AG10803 (cell line): Measurements from ENCODE around the gene OBSCN.
A peak's percentile ranks its signal among the peaks of the same experiment; 100 is the strongest.

Experiments used
- DNase-seq: peaks from one replicate; pipeline ENCODE4 v3.0.0; 2010; ENCODE audit warnings: low read depth
- H3K4me3 ChIP-seq: 2 replicates; pipeline ENCODE4 v1.5.1; 2011; ENCODE audit warnings: mild to moderate bottlenecking, low read length, control low read depth
- TF ChIP-seq, protein P1 (sequence below): conservative IDR thresholded peaks from 2 replicates; pipeline ENCODE4 v1.5.1; 2011; ENCODE audit warnings: mild to moderate bottlenecking, low read length, control low read depth, inconsistent platforms

OBSCN gene

DNA sequence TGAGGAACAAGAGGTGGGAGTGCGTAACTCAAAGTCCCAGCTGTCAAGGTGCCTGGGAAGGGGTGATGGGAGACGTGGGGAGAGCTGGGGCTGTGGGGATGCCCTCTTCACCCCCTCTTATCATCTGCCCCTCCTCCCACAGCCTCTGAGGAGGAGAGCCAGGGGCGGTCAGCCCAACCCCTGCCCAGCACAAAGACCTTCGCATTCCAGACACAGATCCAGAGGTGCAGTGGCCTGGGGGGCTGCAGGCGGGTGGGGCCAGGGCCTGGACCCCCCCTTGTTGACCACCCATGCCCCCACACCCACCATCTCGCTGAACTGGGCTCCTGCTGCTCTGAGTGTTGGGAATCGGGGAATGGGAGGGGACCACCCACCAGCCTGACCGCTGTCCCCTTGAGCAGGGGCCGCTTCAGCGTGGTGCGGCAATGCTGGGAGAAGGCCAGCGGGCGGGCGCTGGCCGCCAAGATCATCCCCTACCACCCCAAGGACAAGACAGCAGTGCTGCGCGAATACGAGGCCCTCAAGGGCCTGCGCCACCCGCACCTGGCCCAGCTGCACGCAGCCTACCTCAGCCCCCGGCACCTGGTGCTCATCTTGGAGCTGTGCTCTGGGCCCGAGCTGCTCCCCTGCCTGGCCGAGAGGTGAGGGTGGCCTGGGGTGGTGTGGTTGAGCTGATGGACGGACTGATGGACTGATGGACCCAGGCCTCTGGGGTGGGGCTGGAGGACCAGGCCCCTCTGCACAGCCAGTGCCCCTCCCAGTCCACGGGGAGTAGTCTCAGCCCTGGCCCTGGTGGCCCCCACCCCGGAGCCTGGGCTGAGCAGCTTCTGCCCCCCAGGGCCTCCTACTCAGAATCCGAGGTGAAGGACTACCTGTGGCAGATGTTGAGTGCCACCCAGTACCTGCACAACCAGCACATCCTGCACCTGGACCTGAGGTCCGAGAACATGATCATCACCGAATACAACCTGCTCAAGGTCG is 169.1 kb downstream of the OBSCN start:
- TF ChIP-seq, protein P1, sequence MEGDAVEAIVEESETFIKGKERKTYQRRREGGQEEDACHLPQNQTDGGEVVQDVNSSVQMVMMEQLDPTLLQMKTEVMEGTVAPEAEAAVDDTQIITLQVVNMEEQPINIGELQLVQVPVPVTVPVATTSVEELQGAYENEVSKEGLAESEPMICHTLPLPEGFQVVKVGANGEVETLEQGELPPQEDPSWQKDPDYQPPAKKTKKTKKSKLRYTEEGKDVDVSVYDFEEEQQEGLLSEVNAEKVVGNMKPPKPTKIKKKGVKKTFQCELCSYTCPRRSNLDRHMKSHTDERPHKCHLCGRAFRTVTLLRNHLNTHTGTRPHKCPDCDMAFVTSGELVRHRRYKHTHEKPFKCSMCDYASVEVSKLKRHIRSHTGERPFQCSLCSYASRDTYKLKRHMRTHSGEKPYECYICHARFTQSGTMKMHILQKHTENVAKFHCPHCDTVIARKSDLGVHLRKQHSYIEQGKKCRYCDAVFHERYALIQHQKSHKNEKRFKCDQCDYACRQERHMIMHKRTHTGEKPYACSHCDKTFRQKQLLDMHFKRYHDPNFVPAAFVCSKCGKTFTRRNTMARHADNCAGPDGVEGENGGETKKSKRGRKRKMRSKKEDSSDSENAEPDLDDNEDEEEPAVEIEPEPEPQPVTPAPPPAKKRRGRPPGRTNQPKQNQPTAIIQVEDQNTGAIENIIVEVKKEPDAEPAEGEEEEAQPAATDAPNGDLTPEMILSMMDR, result no peak
- DNase-seq, result no peak
- H3K4me3 ChIP-seq, result no peak overlapping the region

DNA sequence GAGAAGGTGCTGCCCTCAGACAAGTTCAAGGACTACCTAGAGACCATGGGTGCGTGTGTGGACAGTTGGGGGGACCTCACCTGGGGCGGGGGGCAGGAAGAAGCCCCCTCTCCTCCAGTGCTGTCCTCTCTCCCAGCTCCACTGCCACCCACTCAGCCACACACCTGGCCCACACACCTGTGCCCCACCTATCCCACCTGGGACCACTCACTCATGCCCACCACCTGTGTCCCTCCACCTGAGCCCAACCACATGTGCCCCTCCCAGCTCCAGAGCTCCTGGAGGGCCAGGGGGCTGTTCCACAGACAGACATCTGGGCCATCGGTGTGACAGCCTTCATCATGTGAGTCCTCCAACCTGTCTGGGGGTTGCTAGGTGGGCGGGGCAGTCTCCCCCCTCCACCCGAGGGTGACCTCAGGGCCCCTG is 169.8 kb downstream of the OBSCN start:
- H3K4me3 ChIP-seq, result no peak overlapping the region
- TF ChIP-seq, protein P1, result no peak
- DNase-seq, result no peak

DNA sequence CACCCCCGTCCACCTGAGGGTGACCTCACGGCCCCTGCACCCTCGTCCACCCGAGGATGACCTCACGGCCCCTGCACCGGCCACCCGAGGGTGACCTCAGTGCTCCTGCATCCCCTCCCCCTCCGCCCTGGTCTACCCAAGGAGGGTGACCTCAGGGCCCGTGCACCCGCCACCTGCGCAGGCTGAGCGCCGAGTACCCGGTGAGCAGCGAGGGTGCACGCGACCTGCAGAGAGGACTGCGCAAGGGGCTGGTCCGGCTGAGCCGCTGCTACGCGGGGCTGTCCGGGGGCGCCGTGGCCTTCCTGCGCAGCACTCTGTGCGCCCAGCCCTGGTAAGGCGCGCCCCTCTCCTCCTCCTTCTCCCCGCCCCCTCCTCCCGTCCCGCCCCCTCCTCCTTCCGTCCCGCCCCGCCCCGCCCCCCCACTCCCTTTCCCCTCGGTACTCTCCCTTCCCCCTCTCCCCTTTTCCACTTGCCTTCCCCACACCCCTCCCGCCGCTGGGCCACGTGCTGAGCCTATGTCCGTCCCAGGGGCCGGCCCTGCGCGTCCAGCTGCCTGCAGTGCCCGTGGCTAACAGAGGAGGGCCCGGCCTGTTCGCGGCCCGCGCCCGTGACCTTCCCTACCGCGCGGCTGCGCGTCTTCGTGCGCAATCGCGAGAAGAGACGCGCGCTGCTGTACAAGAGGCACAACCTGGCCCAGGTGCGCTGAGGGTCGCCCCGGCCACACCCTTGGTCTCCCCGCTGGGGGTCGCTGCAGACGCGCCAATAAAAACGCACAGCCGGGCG is 170.4 kb downstream of the OBSCN start:
- H3K4me3 ChIP-seq, result peak overlapping the region; percentile 65
- TF ChIP-seq, protein P1, result peak; percentile 48
- peak; percentile 67 for DNase-seq

DNA sequence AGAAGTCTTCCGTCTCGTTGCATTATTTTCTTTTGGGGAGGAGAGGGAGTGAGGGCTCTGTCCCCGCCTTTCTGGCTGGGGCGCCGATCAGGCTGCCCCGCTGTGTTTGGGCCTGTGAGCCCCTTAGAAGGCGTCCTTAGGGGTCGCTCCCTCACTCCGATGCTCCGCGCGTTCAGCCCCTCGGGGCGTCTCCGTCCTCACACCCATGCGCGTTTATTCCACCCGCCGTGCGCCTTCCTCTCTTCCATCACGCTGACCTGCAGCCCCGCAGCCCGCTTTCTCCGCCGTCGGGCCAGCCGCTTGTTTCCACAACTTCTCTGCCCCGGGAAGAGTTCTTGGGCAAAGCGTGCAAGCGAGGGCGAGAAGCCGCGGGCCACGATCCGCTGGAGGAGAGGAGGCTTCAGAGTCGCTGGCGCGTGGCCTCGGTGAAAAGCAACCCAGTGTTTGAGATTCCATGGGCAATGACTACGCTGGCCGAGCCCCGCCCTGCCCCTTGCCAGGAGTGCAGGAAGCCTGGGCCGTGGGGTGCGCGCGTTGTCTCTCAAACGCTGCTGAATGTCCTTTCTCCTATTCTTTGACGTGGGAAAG is 171.1 kb downstream of the OBSCN start:
- peak; percentile 25 for DNase-seq
- peak overlapping the region; percentile 65 for H3K4me3 ChIP-seq
- TF ChIP-seq, protein P1, result no peak

DNA sequence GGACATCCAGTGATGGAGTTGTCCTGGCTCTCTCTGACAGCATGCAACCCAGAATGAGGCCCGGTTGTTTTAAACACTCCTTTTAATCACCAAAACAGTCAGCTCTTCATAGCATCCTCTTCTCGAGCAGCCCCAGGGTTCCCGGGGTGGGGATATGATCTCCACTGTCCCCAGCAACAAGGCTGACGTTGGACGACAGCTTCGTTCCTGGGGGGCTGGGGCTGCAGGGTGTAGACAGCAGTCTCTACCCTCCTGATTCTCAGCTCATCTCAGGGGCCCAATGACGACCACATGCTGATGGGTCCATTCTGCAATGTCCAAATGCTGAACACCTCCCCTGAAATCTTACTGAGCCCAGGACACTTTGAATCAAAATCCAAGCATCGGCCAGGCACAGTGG is 171.8 kb downstream of the OBSCN start:
- TF ChIP-seq, protein P1, result no peak
- DNase-seq, result no peak
- H3K4me3 ChIP-seq, result peak overlapping the region; percentile 65; the same call in 1 of the 2 replicates

DNA sequence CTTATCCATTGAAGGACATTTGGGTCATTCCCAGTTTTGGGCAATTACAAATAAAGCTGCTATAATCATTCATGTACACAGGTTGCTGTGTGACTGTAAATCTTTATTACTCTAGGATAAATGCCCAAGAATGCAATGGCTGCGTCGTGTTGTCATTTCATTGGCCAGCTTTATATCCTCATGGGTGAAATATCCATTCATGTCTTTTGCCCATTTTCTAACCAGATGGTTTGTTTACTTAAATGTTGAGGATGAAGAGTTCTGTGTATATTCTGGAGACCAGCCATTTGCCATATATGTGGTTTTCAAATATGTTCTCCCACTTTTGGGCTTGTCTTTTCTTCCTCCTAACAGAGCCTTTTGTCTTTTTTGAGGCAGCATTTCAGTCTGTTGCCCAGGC is 173.5 kb downstream of the OBSCN start:
- no peak for DNase-seq
- no peak overlapping the region for H3K4me3 ChIP-seq
- TF ChIP-seq, protein P1, result no peak
